ENCODE measurements around the gene FCER2.
A peak's percentile ranks its signal among the peaks of the same experiment; 100 is the strongest.

Gene FCER2

DNA sequence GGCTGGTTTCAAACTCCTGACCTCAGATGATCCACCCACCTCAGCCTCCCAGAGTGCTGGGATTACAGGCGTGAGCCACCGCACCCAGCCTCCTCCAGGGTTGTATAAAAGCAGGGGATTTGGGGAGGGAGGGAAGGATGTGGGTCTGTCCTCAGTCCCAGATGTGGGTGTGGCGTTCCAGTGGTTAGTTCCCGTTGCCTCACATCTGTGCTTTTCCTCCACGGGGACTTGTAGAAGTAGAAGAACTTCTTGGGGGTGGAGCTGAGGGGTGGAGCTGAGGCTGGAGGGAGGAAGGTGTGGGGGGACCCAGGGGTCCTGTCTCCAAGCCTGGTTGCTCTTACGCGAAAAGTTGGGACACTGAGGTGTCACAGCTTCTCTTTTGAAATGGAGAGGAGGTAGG lies 25.6 kb downstream of the FCER2 start:
- no peak for DNase-seq

DNA sequence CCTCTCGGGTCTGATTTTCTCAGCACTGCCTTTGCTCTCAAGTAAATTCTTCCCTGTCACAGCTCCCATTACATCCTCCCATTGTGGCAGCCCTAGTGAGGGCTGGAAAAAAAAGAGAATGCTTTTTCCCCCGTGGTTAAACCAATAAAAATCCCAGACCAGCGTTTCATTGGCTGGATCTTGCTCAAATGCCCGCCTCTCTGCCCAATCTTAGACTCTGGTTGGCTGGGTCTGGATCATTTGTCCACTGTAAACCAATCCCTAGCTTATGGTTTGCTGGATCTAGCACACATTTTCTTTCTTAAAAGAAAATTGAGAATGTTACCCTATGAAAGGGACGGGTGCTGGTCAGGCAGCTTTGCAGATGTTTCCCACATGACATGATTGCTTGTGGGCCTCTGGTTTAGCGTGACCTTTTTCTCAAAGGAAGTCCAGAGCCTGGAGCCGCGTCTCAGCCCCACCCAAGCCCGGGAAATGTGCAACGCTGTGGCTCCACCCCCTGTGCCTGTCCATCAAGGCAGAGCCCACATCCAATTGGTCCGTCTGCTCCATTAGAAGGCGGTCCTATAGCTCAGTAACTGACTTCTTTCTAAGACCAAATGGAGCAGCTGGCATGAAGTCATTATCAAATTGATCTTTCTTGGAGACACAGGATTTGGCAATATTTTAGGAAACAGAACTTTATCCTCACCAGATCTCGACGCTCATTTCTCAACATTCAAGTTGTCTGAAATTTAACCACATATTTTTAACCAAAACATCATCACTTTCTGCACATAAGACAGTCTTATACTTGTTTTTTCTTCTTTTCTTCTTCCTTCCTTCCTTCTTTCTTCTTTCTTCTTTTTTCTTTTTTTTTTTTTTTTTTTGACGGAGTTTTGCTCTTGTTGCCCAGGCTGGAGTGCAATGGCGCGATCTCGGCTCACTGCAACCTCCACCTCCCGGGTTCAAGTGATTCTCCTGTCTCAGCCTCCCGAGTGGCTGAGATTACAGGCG lies 27.6 kb downstream of the FCER2 start:
- DNase-seq = peak; percentile 40

DNA sequence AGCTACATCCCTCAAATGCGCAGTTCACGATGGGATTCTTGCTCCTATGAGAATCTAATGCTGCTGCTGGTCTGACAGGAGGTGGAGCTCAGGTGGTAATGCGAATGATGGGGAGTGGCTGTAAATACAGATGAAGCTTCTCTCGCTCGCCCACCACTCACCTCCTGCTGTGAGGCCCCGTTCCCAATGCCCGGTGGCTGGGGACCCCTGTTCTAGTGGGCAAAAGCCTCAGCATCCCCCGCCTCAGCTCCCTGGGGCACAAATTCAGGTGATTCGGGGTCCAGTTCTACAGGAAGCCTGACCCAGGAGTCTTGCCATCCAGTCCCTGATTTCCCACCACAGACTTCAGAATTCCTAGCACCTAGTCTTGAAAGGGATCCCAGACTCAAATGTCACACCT lies 29.4 kb downstream of the FCER2 start:
- DNase-seq = no peak

DNA sequence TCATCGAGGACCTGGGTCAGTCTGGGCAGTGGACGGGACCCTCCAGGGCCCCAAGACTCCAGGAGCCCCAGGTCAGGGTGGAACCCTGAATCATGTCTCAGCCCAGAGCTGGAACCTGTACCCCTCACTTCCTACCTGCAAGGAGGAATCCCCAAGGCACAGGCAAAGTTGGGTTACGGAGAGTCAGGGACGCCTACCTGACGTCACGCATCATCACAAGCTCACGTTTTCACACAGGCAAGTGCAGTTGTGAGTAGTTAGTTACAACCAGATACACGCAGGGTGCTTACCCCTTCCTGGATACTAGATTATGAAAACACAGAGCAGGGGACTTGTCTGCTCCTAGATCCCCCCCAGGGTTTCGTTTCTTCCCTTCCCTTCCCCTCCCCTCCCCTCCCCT lies 31.1 kb downstream of the FCER2 start:
- no peak for DNase-seq

DNA sequence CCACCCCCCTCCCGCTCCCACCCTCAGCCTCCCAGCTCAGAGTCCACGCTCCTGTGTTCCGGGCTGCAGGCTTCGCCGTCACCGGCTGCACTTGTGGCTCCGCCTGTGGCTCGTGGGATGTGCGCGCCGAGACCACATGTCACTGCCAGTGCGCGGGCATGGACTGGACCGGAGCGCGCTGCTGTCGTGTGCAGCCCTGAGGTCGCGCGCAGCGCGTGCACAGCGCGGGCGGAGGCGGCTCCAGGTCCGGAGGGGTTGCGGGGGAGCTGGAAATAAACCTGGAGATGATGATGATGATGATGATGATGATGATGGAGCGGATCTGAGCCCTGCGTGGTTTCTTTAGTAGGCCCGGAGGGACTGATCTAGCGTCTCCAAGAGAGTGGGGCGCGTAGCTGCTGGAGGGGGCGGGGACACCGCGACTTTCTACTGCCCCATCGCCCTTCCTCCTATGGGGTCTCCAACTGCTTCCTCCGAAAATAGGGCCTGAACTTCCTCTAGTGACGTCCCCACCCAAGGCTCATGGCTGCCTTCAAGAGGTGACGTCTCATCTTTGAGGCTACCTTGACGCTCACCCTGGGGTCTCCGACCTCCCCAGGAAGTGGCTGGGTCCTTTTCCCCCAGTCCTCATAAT lies 31.7 kb downstream of the FCER2 start:
- DNase-seq = no peak

DNA sequence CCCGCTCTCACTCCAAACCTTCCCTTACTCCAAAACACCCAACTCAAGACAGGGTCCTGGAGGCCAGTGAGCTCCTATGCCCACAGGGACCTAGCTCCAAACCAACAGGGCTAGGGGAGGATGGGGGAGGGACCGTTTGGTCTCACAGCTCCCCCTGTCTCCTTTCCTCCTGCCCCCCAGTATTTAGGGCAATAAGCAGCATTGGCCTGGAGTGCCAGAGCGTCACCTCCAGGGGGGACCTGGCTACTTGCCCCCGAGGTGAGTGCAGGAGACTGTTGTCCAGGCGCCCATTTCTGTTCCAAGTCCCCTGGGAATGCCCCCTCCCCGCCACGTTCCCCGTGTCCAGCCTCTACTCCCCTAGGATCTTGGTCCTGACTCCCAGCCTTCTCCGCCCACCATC lies 32.3 kb downstream of the FCER2 start:
- no peak for DNase-seq

DNA sequence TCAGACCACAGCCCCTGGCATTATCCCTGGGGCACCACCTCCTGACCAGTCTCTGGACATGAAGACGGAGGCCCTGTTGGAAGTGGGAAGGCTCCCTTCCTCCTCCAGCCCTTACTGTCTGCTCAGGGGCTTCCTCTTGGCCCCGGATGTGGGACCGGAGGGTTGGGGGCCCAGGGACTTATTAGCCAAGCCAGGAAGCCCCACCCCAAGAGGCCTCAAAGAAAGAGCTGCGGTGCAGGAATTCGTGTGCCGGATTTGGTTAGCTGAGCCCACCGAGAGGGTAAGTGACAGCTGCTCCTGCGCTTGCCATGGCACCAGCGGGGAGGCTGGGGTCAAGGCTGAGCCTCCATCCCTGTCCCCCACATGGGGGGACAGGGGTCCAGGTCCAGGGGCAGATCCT lies 33.1 kb downstream of the FCER2 start, which contains the start of gene RETN:
Gene RETN (plus strand): TSS at position 208 of the 400 bp plus-strand sequence. CDS start 278 bp downstream, outside the sequence.
- no peak for DNase-seq

DNA sequence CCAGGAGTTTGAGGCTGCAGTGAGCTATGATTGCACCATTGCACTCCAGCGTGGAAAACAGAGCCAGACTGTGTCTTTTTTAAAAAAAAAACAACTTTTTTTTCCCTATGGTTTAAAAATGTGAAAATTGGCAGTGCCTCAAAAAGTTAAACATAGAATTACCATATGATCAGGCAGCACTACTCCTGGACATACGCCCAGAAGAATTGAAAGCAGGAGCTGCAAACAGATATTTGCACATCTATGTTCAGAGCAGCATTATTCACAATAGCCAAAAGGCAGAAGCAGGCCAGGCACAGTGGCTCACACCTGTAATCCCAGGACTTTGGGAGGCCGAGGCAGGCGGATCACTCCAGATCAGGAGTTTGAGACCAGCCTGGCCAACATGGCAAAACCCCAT lies 36.9 kb downstream of the FCER2 start:
- no peak for DNase-seq

DNA sequence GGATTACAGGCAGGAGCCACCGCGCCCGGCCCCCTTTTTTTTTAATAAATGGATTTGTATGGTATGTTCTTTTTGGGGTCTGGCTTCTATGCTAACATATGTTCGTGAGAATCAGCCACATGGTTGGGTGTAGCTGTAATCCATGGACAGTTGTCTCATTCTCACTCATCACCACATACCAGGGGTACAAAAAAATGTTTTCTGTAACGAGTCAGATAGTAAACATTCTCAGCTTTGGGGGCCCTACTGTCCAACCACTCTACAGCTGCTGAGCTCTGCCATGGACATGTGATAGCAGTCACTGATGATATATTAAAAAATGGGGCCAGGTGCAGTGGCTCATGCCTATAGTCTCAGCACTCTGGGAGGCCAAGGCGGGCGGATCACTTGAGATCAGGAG lies 38.2 kb downstream of the FCER2 start:
- no peak for DNase-seq

DNA sequence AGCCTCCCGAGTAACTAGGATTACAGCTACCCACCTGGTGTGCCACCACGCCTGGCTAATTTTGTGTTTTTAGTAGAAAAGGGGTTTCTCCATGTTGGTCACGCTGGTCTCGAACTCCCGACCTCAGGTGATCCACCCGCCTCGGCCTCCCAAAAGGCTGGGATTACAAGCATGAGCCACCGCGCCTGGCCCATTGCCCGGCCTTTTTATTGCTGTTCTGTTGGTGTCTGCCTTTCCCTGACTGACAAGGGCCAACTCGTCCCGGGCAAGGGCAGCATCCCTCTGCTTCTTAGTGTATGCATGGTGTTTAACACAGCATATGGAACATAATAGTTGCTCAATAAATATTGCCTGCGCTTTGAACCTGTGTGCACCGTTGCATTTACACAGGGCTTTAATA lies 39.3 kb downstream of the FCER2 start:
- no peak for DNase-seq

DNA sequence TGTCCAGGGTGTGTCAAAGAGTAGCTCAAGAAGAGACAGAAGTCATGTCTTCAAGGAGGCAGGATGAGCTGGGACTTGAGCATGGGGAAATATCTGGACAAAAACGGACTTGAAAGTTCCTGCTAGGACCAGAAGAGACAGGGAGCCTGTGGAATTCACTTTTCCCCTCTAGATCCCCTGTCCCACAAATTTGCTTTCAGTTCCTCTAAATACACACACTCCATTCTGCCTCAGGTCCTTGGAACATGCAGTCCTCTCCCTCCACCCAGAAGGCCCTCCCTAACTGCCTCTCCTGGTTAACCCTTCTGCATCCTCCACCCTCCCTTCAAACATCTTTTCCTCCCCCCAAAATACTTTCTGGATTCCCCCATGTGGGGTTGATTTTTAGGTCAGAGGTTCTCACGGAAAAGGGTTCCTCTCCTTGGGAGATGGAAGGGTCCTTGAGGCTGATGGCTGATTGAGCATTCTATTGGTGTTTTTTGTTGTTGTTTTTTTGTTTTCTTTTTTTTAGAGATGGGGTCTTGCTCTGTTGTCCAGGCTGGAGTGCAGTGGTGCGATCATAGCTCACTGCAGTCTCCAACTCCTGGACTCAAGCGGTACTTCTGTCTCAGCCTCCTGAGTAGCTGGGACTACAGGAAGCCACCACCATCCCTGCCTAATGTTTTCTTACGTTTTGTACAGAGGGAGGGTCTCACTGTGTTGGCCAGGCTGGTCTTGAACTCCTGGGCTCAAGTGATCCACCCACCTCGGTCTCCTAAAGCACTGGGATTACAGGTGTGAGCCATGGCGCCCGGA lies 40.0 kb downstream of the FCER2 start:
- DNase-seq = no peak

DNA sequence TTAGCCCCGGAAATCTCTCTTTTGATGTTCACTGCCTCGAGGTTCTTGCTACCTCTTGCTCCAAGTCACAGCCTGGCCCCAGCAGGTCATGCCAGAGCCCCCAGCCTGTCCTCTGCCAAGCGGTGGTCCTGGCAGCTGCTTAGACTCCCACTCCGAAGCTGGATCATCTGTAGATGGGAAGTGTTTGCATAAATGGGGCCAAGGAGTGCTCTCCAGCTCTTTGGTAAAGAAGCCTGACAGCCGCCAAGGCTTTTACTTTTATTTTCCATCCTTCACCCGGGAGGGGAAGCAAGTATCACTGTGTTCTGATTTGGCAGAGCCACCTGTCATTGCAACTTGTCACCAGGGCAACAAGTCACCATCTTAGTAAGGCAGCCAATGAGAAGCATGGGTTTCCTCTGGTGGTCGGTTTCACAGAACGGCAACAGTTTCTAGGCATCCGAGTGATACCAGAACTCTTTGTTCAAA lies 43.7 kb downstream of the FCER2 start:
- peak; percentile 52 for DNase-seq

DNA sequence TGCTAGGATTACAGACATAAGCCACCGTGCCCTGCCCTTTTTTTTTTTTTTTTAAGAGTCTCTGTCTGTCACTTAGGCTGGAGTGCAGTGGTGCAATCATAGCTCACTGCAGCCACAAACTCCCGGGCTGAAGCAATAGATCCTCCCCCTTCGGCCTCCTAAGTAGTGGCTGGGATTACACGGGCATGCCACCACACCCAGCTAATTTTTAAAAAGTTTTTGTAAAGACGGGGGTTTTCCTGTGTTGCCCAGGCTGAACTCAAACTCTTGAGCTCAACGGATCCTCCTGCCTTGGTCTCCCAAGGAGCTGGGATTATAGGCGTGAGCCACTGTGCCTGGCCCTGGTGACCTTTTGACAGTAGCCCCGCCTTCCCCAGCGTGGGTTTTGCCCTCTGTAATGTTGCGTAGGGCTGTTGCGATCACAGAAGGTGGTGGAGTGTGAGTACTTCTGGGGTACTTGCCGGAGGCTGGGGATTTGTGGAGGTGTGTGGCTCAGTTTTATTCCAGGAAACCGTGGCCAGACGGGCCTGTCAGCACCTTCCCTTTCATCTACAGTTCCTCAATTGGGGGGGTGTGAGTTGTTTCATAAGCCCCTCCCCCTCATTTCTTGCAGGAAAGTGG lies 44.7 kb downstream of the FCER2 start:
- no peak for DNase-seq

DNA sequence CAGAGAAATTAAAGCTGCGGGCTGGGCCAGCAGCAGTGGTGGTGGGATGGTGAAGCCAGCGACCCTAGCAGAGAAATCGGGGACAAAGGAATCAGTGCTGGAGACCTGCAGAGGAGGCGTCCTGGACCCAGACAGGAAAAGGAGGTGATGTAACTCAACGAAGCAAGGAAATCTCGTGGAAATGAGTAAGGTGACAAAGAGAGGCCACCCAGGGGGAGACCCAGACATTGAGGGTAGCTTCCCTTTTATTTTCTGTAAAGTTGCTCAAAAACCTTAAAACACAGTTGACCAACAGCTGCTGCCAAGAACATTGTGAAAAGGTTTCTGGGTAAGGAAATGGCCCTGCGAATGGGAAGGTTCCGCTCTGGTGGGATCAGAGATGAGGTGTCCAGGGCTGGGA lies 46.4 kb downstream of the FCER2 start:
- DNase-seq = no peak

DNA sequence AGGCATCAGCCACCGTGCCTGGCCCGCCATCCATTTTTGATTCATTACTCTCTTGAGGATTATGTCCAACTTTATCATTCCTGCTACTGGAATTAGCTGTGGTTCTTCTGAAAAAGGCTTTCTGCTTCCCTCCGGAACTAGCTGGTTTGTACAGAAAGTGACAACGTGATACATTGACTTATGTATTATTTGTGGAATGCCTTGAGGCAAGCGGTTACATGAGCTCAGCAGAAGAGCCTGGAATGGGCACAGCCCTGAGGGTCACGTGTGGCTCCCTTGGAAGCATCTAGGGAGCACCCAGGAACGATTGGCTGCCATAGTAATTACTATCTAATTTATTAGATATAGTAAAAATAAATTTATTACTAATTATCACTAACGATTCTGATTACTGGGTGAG lies 47.5 kb downstream of the FCER2 start:
- DNase-seq = no peak

DNA sequence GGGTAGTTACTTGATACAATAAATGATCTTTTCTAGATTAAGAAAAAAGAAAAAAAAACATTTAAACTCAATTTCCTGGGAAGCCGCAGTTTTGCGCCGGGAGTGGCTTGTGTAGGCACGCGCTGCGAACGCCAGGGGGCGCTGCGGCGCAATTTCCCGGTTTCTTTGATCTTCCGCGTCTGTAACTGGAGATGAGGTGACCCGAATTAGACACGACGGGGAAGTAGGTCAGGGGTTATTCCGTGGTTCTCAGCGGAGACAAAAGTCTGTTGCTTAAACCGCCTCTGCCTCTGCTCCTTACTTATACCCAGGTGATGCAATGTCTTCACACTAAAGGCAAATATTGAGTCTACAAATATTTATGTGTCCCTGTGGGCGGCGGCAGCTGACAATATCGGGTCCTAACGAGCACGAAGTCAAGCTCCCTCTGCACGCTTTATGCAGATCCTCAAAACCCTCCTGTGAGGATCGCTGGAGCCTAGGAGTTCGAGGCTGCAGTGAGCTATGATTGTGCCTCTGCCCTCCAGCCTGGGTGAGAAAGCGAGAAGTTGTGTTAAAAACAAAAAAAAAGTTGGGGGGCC lies 49.8 kb downstream of the FCER2 start:
- peak; percentile 62 for DNase-seq

DNA sequence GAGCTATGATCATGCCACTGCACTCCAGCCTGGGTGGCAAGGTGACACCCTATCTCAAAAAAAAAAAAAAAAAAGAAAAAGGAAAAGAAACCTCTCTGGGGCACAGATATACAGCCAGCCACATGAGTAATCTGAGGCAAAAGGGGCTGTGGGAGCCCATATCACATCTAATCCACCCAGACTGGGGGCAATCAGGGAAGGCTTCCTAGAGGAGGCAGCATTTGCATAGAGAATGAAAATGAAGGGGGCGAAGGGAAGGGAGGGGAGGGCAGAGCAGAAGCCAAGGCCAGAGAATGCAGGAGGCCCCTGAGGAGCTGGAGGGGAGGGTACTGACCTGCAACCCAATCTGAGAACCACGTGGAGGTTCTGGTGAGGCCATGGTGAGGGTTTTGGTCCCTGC lies 51.8 kb downstream of the FCER2 start:
- DNase-seq = no peak

DNA sequence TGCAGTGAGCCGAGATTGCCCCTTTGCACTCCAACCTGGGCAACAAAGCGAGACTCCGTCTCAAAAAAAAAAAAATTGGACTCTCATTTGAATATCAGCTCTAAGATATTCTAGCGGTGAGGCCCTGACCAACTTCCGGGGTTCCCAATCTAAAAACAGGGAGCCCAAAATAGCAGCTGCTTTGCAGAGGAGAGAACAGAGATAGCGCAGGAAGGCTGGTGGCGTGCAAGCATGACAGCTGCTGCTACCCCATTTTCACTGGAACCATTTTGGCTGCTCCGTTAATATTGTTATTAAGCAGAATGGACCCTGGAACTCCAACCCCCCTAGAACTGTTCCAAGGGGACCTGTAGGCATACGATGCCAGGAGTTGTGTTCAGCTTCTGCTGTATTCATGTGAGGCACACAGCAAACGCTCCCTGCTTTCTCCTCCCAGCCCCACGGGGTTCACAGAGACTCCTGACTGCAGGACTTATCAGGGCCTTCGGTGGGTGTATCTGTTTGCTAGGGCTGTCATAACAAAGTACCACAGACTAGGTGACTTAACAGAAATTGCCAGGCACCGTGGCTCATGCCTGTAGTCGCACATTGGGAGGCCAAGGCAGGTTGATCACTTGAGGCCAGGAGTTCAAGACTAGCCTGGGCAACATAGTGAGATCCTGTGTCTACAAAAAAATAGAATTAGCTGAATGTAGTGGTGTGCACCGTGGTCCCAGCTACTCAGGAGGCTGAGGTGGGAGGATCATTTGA lies 53.5 kb downstream of the FCER2 start:
- DNase-seq = no peak

DNA sequence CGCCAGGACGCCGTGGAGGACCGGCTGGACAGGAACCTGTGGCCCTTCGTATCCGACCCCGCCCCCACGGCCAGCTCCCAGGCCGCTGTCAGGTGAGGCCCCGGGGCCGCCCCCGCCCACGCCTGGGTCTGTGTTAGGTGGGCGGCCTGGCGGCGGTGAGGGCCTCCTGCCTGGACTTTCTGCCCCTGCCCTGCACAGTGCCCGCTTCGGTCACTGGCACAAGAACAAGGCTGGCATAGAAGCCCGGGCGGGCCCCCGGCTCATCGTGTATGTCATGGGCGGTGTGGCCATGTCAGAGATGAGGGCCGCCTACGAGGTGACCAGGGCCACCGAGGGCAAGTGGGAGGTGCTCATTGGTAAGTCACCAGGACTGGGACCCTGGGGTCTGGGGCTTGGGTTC lies 54.8 kb downstream of the FCER2 start:
- DNase-seq = no peak

DNA sequence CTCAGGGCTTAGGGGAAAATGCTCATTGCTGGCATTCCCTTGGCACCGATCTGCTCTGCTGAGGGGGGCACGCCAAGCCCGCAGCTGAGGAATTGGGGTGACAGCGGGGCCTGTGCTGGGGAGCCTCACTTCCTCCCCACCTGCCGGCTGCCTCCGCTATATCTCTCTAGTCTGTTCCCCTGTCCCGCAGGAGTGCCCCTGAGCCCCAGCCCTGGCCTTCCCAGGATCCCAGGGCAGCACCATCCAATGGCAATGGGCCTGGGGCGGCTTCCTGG lies 55.6 kb downstream of the FCER2 start:
- DNase-seq = no peak

DNA sequence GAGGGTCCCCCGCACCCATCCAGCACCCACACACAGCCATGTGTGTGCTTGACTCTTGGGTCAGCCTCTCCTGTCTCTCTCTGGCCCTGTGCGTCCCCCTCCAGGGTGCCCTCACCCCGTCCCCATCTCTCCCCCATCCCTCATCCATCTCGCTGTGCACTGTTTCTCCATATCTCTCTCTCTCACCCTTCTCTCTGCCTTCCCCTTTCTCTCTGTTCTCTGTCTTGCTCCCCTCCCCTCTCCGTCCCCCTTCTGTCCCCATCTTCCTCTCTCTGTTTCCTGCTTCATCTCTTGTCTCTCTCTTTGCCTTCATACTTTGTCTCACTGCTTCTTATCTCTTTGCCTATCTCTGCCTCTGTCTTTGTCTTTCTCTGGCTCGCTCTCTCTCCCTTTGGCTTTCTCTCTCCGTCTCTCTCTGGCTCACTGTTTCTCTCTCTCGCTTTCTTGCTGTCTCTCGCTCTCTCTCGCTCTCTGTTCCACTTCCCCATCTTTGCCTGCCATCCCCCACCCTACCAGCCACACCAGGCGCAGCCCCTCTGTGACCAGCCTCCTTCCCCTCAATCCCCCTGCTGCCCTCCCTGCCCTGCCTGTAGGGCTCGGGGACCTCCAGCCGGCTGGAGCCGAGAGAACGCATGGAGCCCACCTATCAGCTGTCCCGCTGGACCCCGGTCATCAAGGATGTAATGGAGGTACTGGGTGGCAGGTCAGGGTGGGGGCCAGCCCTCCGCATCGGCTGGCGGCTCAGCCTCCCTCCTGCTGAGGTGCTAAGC lies 56.1 kb downstream of the FCER2 start:
- DNase-seq = no peak

Measured in NCI-H1436 (cell line).